A549 (cell line): ENCODE results near the gene PRRG4. TPM values are rescaled to one million over a fixed set of nuclear protein-coding genes. Genes with fewer than 3 reads are reported as not detected.
A peak's percentile ranks its signal among the peaks of the same experiment; 100 is the strongest.

Experiments
- ATAC-seq, 2 experiments: fragments of 200-7000 bp in 1 of 2; fragments of >200 bp in 1 of 2; cut with Nextera tagmentation in 1 of 2; cut with Tn5 transposase in 1 of 2; 3 replicates each; pipeline versions ENCODE4 v1.8.0 to v1.9.1; 2018 to 2020; ENCODE audit warnings: mild to moderate bottlenecking in 1 of 2, moderate library complexity in 1 of 2
- CTCF ChIA-PET: fragments of 300-600 bp; sonication (Branson Sonifier 250); formaldehyde crosslinking; extraction: SDS; loops from one replicate; lab custom pipeline; 2021; ENCODE audit warnings: antibody characterized with exemption, inconsistent platforms; lab: Yijun Ruan, JAX
- POLR2A ChIA-PET: fragments of 350-600 bp; formaldehyde crosslinking; extraction: SDS; loops from one replicate; lab custom pipeline; 2021; ENCODE audit warnings: antibody characterized with exemption, inconsistent platforms; lab: Yijun Ruan, JAX
- DNase-seq, 2 experiments: peaks; one replicate each; pipeline versions ENCODE4 v3.0.0 to v3.0.0-alpha.2; 2011 to 2016; ENCODE audit warnings: low read depth in 1 of 2, low spot score in 1 of 2
- FAIRE-seq: peaks from 2 replicates; lab custom pipeline; 2011; peaks lifted over from hg19 to GRCh38; lab: Jason Lieb, UNC
- H3K27ac ChIP-seq, 2 experiments: fragments of >200 bp; sonication (Bioruptor Twin); formaldehyde crosslinking; 3 replicates each; pipeline ENCODE4 v1.5.1; 2016 to 2017
- H3K4me1 ChIP-seq: fragments of >200 bp; sonication (Bioruptor Twin); formaldehyde crosslinking; 3 replicates; pipeline ENCODE4 v1.6.1; 2016
- H3K4me2 ChIP-seq: fragments of >200 bp; sonication (Bioruptor Twin); formaldehyde crosslinking; 3 replicates; pipeline ENCODE4 v1.6.1; 2016
- H3K4me3 ChIP-seq: fragments of >200 bp; sonication (Bioruptor Twin); formaldehyde crosslinking; 3 replicates; pipeline ENCODE4 v1.5.1; 2016
- H3K9me3 ChIP-seq: fragments of >200 bp; sonication (Bioruptor Twin); formaldehyde crosslinking; 3 replicates; pipeline ENCODE4 v1.6.1; 2016
- BHLHE40 ChIP-seq: IDR thresholded peaks from 2 replicates; pipeline ENCODE4 v1.6.1; 2012; ENCODE audit warnings: low read depth, low read length, inconsistent platforms
- CHD4 ChIP-seq: fragments of 200-600 bp; sonication (generic); IDR thresholded peaks from 2 replicates; pipeline ENCODE4 v1.6.1; 2016; ENCODE audit warnings: antibody characterized with exemption, mild to moderate bottlenecking, borderline replicate concordance
- EHF ChIP-seq: fragments of 250-450 bp; sonication (Bioruptor Pico); IDR thresholded peaks from 2 replicates; pipeline ENCODE4 v1.5.0; 2020; ENCODE audit warnings: mild to moderate bottlenecking
- EHMT2 ChIP-seq: fragments of 200-600 bp; sonication (generic); IDR thresholded peaks from 2 replicates; pipeline ENCODE4 v1.6.1; 2016; ENCODE audit warnings: antibody characterized with exemption, low read depth, mild to moderate bottlenecking, moderate library complexity
- FOXS1 ChIP-seq: fragments of 250-450 bp; sonication (Bioruptor Pico); IDR thresholded peaks from 2 replicates; pipeline ENCODE4 v1.5.0; 2020; ENCODE audit warnings: mild to moderate bottlenecking, moderate library complexity
- GATA3 ChIP-seq: IDR thresholded peaks from 2 replicates; pipeline ENCODE4 v1.6.1; 2012; ENCODE audit warnings: borderline replicate concordance
- HOXA7 ChIP-seq: fragments of 250-450 bp; sonication (Bioruptor Pico); IDR thresholded peaks from 2 replicates; pipeline ENCODE4 v1.5.0; 2020; ENCODE audit warnings: mild to moderate bottlenecking, moderate library complexity
- JUNB ChIP-seq: fragments of >200 bp; sonication (Bioruptor Twin); formaldehyde crosslinking; IDR thresholded peaks from 2 replicates; pipeline ENCODE4 v1.6.1; 2016
- KDM1A ChIP-seq: fragments of 200-600 bp; sonication (generic); IDR thresholded peaks from 2 replicates; pipeline ENCODE4 v1.6.1; 2016; ENCODE audit warnings: low read depth, mild to moderate bottlenecking
- MAFK ChIP-seq: fragments of 450-650 bp; IDR thresholded peaks from 2 replicates; pipeline ENCODE4 v1.6.1; 2014; ENCODE audit not compliant: partially characterized antibody
- MAZ ChIP-seq: fragments of 150-350 bp; IDR thresholded peaks from 2 replicates; pipeline ENCODE4 v1.6.1; 2014; ENCODE audit warnings: antibody characterized with exemption, low read depth, low read length, borderline replicate concordance
- NFE2L2 ChIP-seq: fragments of 150-350 bp; conservative IDR thresholded peaks from 2 replicates; pipeline ENCODE4 v1.6.1; 2014; ENCODE audit warnings: low read length
- NPAS2 ChIP-seq: fragments of 250-450 bp; sonication (Bioruptor Pico); IDR thresholded peaks from 2 replicates; pipeline ENCODE4 v1.8.0; 2022; ENCODE audit warnings: mild to moderate bottlenecking, moderate library complexity, borderline replicate concordance
- PHF8 ChIP-seq: fragments of 200-600 bp; sonication (generic); IDR thresholded peaks from 2 replicates; pipeline ENCODE4 v1.6.1; 2016; ENCODE audit warnings: low read depth, mild to moderate bottlenecking, antibody characterized with exemption, moderate library complexity, borderline replicate concordance
- RCOR1 ChIP-seq: fragments of 150-350 bp; IDR thresholded peaks from 2 replicates; pipeline ENCODE4 v1.6.1; 2014; ENCODE audit warnings: antibody characterized with exemption, low read length, low read depth
- TP53 ChIP-seq: fragments of 250-450 bp; sonication (Bioruptor Pico); IDR thresholded peaks from 2 replicates; pipeline ENCODE4 v1.5.0; 2021; ENCODE audit warnings: mild to moderate bottlenecking, moderate library complexity
- ZC3H11A ChIP-seq: fragments of 450-650 bp; IDR thresholded peaks from 2 replicates; pipeline ENCODE4 v1.6.1; 2014; ENCODE audit warnings: antibody characterized with exemption, mild to moderate bottlenecking
- ZNF302 ChIP-seq: fragments of 250-450 bp; sonication (Bioruptor Pico); IDR thresholded peaks from 2 replicates; pipeline ENCODE4 v1.9.0; 2021; ENCODE audit warnings: inconsistent platforms, mild to moderate bottlenecking, moderate library complexity
- WGBS: methylation state at CpG from one replicate; pipeline ENCODE4 v1.1.6; 2017; ENCODE audit errors: missing lambda C conversion rate; 5-methylcytosine and 5-hydroxymethylcytosine counted together
- polyA plus RNA-seq, 4 experiments: library from polyadenylated mRNA; depleted of rRNA in 3 of 4; stranded (reverse); fragments of >200 nt; fragmentation: RNase III in 1 of 4; extraction: RNeasy Plus Mini Kit Qiagen cat#74134 plus additional on column Dnase treatment in 1 of 4; gene quantifications; 2 replicates in 3 of 4; 3 replicates in 1 of 4; pipeline ENCODE4 v1.2.3, GENCODE V29; 2011 to 2017
- TF ChIP-seq, protein P1 (sequence below): fragments of 150-350 bp; IDR thresholded peaks from 2 replicates; pipeline ENCODE4 v1.6.1; 2014; ENCODE audit warnings: low read depth, mild to moderate bottlenecking, low read length
- TF ChIP-seq, protein P2 (sequence below): IDR thresholded peaks from 2 replicates; pipeline ENCODE4 v1.6.1; 2012; ENCODE audit warnings: low read depth, borderline replicate concordance
- TF ChIP-seq, protein P3 (sequence below): fragments of 250-450 bp; sonication (Bioruptor Pico); IDR thresholded peaks from 2 replicates; pipeline ENCODE4 v1.5.0; 2021; ENCODE audit warnings: mild to moderate bottlenecking, moderate library complexity, borderline replicate concordance
- TF ChIP-seq, protein P4 (sequence below): IDR thresholded peaks from 2 replicates; pipeline ENCODE4 v1.6.1; 2012
- TF ChIP-seq, protein P5 (sequence below): fragments of >200 bp; sonication (Bioruptor Twin); formaldehyde crosslinking; IDR thresholded peaks from 3 replicates; pipeline ENCODE4 v1.5.1; 2016
- TF ChIP-seq, protein P6 (sequence below): IDR thresholded peaks from 2 replicates; pipeline ENCODE4 v1.6.1; 2012

PRRG4 gene
- polyA plus RNA-seq, 2 of the 4 experiments (the other 2 are of a cell fraction), result 0.83 to 1.4 TPM

DNA sequence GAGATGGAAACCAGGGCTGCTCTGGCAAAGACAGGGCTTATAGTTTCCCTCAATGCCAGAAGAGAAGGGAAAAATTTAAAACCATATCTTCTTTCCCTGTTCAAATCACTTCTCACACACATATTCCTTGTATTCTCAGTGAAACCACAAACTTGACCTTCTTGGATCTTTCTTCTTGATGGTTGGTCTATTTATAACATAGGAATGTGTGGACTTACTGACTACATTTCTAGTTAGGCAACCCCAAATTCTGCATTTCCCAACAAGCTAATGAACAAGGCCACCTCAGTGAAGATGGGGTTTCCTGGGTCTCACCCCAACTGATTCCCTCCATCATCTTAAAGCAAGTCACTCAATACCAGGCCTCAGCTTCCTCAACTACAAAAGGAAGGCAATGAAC is 59.1 kb downstream of the PRRG4 start:
- FAIRE-seq (no peak), DNase-seq (no peak), ATAC-seq (no peak)
- H3K4me1 ChIP-seq, result peaks cover 7% of the 10 kb centered on the region; the same call in 2 of the 3 replicates
- ChIA-PET CTCF (no interaction called here), POLR2A (no interaction called here)
- no peak overlapping the region for H3K27ac ChIP-seq
- H3K4me2 ChIP-seq, result no peak overlapping the region
- H3K9me3 ChIP-seq, result no peaks in the 10 kb centered on the region
- H3K4me3 ChIP-seq, result no peak overlapping the region
- TF ChIP-seq, protein P1, sequence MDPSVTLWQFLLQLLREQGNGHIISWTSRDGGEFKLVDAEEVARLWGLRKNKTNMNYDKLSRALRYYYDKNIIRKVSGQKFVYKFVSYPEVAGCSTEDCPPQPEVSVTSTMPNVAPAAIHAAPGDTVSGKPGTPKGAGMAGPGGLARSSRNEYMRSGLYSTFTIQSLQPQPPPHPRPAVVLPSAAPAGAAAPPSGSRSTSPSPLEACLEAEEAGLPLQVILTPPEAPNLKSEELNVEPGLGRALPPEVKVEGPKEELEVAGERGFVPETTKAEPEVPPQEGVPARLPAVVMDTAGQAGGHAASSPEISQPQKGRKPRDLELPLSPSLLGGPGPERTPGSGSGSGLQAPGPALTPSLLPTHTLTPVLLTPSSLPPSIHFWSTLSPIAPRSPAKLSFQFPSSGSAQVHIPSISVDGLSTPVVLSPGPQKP, result no peak
- no peak for TF ChIP-seq GATA3
- TF ChIP-seq, protein P2, sequence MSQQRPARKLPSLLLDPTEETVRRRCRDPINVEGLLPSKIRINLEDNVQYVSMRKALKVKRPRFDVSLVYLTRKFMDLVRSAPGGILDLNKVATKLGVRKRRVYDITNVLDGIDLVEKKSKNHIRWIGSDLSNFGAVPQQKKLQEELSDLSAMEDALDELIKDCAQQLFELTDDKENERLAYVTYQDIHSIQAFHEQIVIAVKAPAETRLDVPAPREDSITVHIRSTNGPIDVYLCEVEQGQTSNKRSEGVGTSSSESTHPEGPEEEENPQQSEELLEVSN, result no peak
- TF ChIP-seq NPAS2 (CRISPR knock-in tag), result no peak
- TF ChIP-seq BHLHE40, result no peak
- no peak for TF ChIP-seq EHMT2
- no peak for TF ChIP-seq HOXA7 (CRISPR knock-in tag)
- TF ChIP-seq FOXS1 (CRISPR knock-in tag), result no peak
- TF ChIP-seq, protein P3, sequence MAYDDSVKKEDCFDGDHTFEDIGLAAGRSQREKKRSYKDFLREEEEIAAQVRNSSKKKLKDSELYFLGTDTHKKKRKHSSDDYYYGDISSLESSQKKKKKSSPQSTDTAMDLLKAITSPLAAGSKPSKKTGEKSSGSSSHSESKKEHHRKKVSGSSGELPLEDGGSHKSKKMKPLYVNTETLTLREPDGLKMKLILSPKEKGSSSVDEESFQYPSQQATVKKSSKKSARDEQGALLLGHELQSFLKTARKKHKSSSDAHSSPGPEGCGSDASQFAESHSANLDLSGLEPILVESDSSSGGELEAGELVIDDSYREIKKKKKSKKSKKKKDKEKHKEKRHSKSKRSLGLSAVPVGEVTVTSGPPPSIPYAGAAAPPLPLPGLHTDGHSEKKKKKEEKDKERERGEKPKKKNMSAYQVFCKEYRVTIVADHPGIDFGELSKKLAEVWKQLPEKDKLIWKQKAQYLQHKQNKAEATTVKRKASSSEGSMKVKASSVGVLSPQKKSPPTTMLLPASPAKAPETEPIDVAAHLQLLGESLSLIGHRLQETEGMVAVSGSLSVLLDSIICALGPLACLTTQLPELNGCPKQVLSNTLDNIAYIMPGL (CRISPR knock-in tag), result no peak
- no peak for TF ChIP-seq RCOR1
- TF ChIP-seq, protein P4, sequence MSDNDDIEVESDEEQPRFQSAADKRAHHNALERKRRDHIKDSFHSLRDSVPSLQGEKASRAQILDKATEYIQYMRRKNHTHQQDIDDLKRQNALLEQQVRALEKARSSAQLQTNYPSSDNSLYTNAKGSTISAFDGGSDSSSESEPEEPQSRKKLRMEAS, result no peak
- TF ChIP-seq ZNF302 (CRISPR knock-in tag), result no peak
- no peak for TF ChIP-seq PHF8
- TF ChIP-seq KDM1A, result no peak
- no peak for TF ChIP-seq EHF (CRISPR knock-in tag)
- TF ChIP-seq, protein P5, sequence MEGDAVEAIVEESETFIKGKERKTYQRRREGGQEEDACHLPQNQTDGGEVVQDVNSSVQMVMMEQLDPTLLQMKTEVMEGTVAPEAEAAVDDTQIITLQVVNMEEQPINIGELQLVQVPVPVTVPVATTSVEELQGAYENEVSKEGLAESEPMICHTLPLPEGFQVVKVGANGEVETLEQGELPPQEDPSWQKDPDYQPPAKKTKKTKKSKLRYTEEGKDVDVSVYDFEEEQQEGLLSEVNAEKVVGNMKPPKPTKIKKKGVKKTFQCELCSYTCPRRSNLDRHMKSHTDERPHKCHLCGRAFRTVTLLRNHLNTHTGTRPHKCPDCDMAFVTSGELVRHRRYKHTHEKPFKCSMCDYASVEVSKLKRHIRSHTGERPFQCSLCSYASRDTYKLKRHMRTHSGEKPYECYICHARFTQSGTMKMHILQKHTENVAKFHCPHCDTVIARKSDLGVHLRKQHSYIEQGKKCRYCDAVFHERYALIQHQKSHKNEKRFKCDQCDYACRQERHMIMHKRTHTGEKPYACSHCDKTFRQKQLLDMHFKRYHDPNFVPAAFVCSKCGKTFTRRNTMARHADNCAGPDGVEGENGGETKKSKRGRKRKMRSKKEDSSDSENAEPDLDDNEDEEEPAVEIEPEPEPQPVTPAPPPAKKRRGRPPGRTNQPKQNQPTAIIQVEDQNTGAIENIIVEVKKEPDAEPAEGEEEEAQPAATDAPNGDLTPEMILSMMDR, result no peak

DNA sequence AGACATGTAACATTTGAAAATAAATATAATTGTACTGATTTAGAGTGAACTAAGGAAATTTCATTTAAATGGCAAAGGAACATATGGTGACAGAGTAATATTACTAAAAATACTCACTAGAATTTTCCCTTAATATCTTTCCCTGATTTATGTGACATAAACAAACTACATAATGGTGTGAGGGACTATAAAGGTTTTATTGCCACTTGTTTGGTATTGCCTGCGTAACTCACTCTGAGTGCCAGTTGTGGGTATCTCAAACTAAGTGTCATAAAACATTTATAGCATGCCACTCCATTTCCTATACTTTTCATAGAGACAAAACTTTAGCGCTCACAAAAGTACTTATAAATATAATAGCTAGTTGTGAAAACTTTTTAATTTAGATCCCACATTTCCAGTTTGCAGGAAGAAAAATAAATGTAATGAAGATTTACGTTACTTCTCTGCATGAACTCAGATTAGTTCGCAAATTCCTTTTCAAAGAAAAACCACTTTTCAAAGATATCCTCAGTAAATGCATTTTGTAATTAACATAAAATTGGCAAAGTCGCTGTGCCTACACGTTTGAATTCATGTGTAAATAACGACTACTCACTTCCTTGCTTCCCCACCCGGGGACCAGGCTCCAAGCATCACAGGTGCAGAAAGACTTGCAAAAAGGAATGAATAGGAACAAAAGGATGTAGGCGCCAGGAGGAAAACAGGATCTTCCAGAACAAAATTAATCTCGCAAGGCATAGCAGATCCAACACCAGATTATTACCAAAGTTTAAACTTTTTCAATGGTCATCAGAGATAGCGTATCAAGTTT is 61.3 kb downstream of the PRRG4 start:
- ATAC-seq (no peak), FAIRE-seq (no peak), DNase-seq (no peak)
- Histone ChIP-seq H3K4me3 (peak overlapping the region; percentile 87), H3K4me2 (peak overlapping the region; percentile 76), H3K27ac (no peak overlapping the region; a peak in 3 of 6 replicates), H3K9me3 (no peaks in the 10 kb centered on the region), H3K4me1 (peaks cover 19% of the 10 kb centered on the region)
- 85% methylated on average over 11 of the region's 11 CpGs for WGBS
- POLR2A ChIA-PET, result interaction anchor here (1.1 kb wide), 1 partner anchor 10 kb away, joined by 5 read pairs; no protein-coding TSS in a partner anchor
- CTCF ChIA-PET, result interaction anchor here (1.2 to 1.4 kb wide), 2 partner anchors 14 to 16 kb away, joined by 3 read pairs; no protein-coding TSS in a partner anchor
- TF ChIP-seq ZC3H11A (no peak), JUNB (no peak), CHD4 (no peak), NFE2L2 (no peak), MAFK (no peak), MAZ (no peak), TP53 (no peak)
- TF ChIP-seq, protein P1, result no peak
- TF ChIP-seq, protein P2, result no peak
- TF ChIP-seq, protein P6, sequence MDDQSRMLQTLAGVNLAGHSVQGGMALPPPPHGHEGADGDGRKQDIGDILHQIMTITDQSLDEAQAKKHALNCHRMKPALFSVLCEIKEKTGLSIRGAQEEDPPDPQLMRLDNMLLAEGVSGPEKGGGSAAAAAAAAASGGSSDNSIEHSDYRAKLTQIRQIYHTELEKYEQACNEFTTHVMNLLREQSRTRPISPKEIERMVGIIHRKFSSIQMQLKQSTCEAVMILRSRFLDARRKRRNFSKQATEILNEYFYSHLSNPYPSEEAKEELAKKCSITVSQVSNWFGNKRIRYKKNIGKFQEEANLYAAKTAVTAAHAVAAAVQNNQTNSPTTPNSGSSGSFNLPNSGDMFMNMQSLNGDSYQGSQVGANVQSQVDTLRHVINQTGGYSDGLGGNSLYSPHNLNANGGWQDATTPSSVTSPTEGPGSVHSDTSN, result no peak
- TF ChIP-seq, protein P5, result no peak
